Kidney epithelial cell (primary cell): ENCODE measurements around the gene CNPY1. TPM values are rescaled to one million over a fixed set of nuclear protein-coding genes. Genes with fewer than 3 reads are reported as not detected.

ENCODE experiments used
- DNase-seq: peaks from one replicate; pipeline ENCODE4 v3.0.0-alpha.2; 2010; ENCODE audit warnings: low read depth
- H3K27me3 ChIP-seq: 2 replicates; pipeline ENCODE4 v1.6.0; 2011; ENCODE audit warnings: low read length; ENCODE audit not compliant: control insufficient read depth, insufficient read depth
- H3K36me3 ChIP-seq: 2 replicates; pipeline ENCODE4 v1.5.1; 2011; ENCODE audit warnings: low read length; ENCODE audit not compliant: control insufficient read depth, insufficient read depth
- H3K4me3 ChIP-seq: 2 replicates; pipeline ENCODE4 v1.5.1; 2011; ENCODE audit warnings: low read depth, mild to moderate bottlenecking, control low read depth, low read length
- CTCF ChIP-seq: IDR thresholded peaks from 2 replicates; pipeline ENCODE4 v1.5.1; 2011; ENCODE audit warnings: mild to moderate bottlenecking, moderate library complexity, low read length, control low read depth, inconsistent platforms; ENCODE audit not compliant: insufficient read depth, poor library complexity, severe bottlenecking
- total RNA-seq: library from RNA; depleted of rRNA; stranded (reverse); fragments of >200 nt; gene quantifications from 2 replicates; pipeline ENCODE4 v1.2.3, GENCODE V29; 2015

CNPY1 gene
- total RNA-seq, 1 donor from 2014 or later = not detected

GRCh38 chr7:155576900-155577508, 30.6 kb upstream of the CNPY1 start:
- no peak for TF ChIP-seq CTCF
- H3K27me3 ChIP-seq = no peaks in the 10 kb centered on the region
- H3K4me3 ChIP-seq = no peak overlapping the region
- no peaks in the 10 kb centered on the region for H3K36me3 ChIP-seq
- DNase-seq = no peak

GRCh38 chr7:155576416-155576815, 30.1 kb upstream of the CNPY1 start:
- no peak overlapping the region for H3K4me3 ChIP-seq
- H3K27me3 ChIP-seq = peaks cover 2% of the 10 kb centered on the region
- TF ChIP-seq CTCF = no peak
- no peak for DNase-seq
- H3K36me3 ChIP-seq = no peaks in the 10 kb centered on the region

GRCh38 chr7:155574556-155575290, 28.4 kb upstream of the CNPY1 start:
- no peaks in the 10 kb centered on the region for H3K36me3 ChIP-seq
- no peak for TF ChIP-seq CTCF
- H3K27me3 ChIP-seq = peaks cover 2% of the 10 kb centered on the region
- H3K4me3 ChIP-seq = no peak overlapping the region
- DNase-seq = no peak

GRCh38 chr7:155571581-155572345, 25.4 kb upstream of the CNPY1 start:
- Histone ChIP-seq H3K36me3 (no peaks in the 10 kb centered on the region), H3K27me3 (peaks cover 4% of the 10 kb centered on the region), H3K4me3 (no peak overlapping the region)
- no peak for DNase-seq
- no peak for TF ChIP-seq CTCF

GRCh38 chr7:155570991-155571390, 24.6 kb upstream of the CNPY1 start:
- Histone ChIP-seq H3K4me3 (no peak overlapping the region), H3K36me3 (no peaks in the 10 kb centered on the region), H3K27me3 (peaks cover 4% of the 10 kb centered on the region)
- DNase-seq = no peak
- TF ChIP-seq CTCF = no peak
